Endometrium (tissue), 2 donors: ENCODE data around the gene MYO10.

Source experiments
- FAIRE-seq: peaks from 2 replicates; lab custom pipeline; 2012; peaks lifted over from hg19 to GRCh38; lab: Jason Lieb, UNC
- donor health status: control.
- donor health status: control.

Gene MYO10

GRCh38 chr5:16709691-16710433 is 226.2 kb downstream of the MYO10 start:
- no peak for FAIRE-seq

DNA sequence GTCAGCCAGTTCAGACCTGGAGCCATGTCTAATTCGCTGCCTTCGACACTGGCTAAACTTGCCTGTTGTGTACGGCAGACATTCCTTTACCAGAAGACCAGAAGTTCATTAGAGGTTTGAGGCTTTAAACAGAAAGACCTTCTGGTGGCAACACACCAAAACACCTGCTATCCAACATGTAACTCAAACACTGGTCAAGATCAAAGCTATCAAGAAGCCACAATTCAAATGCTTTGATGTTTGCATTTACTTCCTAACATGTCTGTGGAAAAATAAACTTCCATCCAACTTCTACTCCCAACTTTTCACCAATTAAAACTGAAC is 228.3 kb downstream of the MYO10 start:
- no peak for FAIRE-seq

- no peak for FAIRE-seq
Measured at GRCh38 chr5:16707168-16707868, 228.8 kb downstream of the MYO10 start.

GRCh38 chr5:16704945-16705344 is 231.1 kb downstream of the MYO10 start:
- no peak for FAIRE-seq

DNA sequence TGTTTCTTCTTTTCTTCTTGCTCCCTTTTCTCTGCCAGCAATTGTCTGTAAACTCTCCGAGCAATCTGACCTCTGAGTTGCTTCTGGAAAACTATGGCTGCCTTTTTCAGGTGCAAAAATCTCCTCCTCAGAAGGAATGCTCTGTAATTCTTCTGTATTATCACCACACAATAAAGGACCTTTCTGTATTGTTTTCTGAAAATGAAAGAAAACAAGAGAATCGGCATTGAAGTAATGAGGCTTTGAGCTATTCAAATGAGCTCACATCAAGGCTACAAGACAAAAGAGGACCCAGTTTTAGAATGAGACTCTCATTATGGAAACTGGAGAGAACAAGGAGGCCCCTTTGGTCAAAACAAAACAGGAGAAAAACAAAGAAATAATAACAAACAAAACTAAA is 233.1 kb downstream of the MYO10 start:
- FAIRE-seq, result no peak

- FAIRE-seq, result no peak
Measured at GRCh38 chr5:16701134-16702099, 234.7 kb downstream of the MYO10 start.

- FAIRE-seq, result no peak
Measured at GRCh38 chr5:16700081-16700480, 236.0 kb downstream of the MYO10 start.

DNA sequence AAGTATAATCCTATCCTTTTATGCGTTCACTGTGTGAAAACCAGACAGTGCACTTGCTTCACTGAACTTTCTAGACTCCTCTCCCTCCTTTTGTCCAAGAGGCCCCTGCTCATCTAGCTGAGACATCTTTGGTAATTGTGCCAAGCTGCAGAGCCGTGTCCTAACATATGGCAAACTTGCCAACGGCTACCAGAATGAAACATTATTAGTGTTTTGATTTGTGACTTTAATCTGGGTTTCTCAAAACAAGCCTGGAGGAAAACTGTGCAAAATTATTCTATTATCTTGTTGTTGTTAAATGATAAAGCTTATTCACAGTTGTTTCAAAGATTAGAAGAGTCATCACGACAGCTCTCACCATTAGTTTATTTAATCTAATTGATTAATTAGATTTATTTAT is 240.3 kb downstream of the MYO10 start:
- FAIRE-seq, result no peak

- FAIRE-seq, result no peak
Measured at GRCh38 chr5:16693879-16694278, 242.2 kb downstream of the MYO10 start.

- no peak for FAIRE-seq
Measured at GRCh38 chr5:16691731-16692130, 244.4 kb downstream of the MYO10 start.

DNA sequence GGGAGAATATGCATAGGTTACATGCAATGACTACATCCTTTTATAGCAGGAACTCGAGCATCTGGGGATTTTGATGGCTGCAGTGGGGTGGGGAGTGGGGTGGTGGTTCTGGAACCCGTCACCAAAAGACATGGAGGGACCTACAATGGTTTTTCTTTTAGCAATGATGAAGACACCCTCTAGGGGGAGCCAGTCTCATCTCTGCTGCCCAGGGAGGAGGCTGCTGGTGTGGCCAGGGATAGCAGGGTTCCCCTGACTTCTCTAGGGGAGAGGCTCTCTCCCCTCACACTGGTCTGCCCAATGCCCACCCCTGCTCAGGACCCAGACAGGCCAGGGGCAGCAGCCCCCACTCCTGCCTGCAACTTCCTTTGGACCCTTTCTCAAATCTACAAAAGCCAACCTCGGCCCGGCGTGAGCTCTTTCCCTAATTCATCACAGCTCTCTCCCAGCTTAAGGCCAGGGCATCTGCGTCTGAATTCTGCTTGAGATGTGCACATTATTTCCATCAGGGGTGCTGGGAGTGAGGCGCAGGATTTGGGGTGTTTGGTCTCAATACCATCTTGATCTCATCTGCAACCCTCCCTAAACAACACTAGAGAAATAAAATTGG is 245.7 kb downstream of the MYO10 start:
- no peak for FAIRE-seq

DNA sequence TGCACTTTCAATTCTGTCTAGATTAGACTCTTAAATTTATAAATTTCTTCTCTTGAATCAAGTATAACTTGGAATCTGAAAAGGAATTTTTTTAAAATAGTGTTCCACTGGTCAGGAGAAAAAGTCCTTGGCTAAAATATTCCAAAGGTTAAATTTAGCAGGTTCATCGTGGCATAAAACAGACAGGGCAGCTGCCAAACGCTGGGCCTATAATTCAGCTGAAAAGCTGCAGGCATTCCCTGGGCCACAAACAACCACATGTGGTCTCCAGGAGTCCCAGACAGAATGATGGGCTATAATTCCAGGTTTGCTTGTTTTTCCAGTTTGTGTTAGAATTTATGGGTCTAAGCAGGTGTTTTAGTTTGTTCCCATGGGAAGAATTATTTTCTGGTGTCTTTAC is 248.2 kb downstream of the MYO10 start:
- no peak for FAIRE-seq

- no peak for FAIRE-seq
Measured at GRCh38 chr5:16685069-16685468, 251.0 kb downstream of the MYO10 start.

DNA sequence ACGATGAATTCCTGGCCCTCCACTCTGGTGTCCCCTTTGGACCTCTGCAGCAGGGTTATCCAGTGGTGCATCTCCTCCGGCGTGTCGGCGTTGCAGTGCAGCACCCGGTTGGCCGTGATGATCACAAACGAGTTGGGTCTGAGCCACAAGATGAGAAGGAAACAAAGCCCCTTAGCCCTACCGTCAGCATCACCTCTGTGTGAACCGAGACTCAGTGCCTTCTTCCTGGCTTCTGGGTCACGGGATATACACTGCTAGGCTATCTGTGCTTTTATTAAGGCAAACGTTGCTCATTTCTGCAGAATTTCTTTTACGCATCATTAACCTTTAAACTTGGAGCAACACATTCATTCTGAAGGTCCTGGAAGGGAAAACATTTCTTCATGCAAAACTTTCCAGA is 254.2 kb downstream of the MYO10 start:
- no peak for FAIRE-seq

- FAIRE-seq, result no peak
Measured at GRCh38 chr5:16679863-16680262, 256.2 kb downstream of the MYO10 start.

- no peak for FAIRE-seq
Measured at GRCh38 chr5:16679190-16679589, 256.9 kb downstream of the MYO10 start.

DNA sequence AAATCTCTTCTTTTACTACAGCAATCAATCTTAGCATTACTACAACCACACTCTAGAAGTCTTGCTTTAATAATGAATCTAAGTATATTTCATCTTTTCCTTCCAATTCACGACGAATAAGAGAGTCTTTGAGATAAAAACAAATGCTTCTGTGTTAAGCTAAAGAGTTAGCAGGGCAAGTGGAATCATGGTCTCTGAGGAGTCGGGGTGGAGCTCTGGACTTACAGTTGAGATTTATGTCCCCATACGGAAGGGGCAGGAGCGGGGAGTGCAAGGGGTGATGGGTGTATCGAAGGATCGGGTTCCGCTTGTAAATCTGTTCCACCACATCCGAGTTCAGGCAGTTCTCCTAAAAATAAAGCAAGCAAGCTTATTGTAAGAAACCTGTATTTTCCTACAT is 260.3 kb downstream of the MYO10 start:
- FAIRE-seq, result no peak

GRCh38 chr5:16674750-16675149 is 261.3 kb downstream of the MYO10 start:
- FAIRE-seq, result no peak

GRCh38 chr5:16673241-16674201 is 262.6 kb downstream of the MYO10 start:
- FAIRE-seq, result no peak

DNA sequence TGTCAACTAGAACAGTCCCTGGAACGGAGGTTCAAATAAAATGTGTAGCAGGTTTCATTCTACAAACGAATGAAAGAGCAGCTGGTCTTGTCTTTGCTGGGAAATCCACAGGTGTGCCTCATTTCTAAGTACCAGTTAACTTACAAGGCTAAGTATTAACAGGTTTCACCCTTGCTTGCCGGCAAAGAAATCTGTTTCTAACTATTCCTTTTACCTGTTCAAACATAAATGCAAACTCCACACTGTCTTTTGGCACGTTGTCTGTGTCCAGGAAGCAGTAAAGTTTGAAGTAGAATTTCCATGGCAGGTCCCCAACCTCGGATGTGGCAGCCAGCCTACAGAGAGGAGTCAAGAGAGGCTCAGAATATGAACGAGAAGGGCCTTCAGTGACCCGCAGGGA is 264.9 kb downstream of the MYO10 start:
- FAIRE-seq, result no peak

- peak; percentile 81 for FAIRE-seq
Measured at GRCh38 chr5:16669776-16670175, 266.3 kb downstream of the MYO10 start.
